Endothelial cell of umbilical vein (primary cell): ENCODE results near the gene ANKDD1A. TPM values are rescaled to one million over a fixed set of nuclear protein-coding genes. Genes with fewer than 3 reads are reported as not detected.

ENCODE experiments used
- BruUV-seq: library from RNA; stranded (reverse); fragments of 400-500 nt; replicated peaks from 2 replicates; lab custom pipeline; 2021; lab: Mats Ljungman, UMichigan
- CTCF ChIA-PET: fragments of 300-600, 350-600 bp; sonication (Branson Sonifier 250); formaldehyde crosslinking; loops from one replicate; lab custom pipeline; 2021; ENCODE audit warnings: antibody characterized with exemption, inconsistent platforms; lab: Charles Lee
- POLR2A ChIA-PET: fragments of 300-600, 350-600 bp; sonication (Branson Sonifier 250); formaldehyde crosslinking; loops from one replicate; lab custom pipeline; 2021; ENCODE audit warnings: antibody characterized with exemption, inconsistent platforms; lab: Charles Lee
- DNase-seq: peaks from one replicate; pipeline ENCODE4 v3.0.0-alpha.2; 2011; ENCODE audit warnings: low read depth, low spot score
- FAIRE-seq: peaks from 2 replicates; lab custom pipeline; 2011; peaks lifted over from hg19 to GRCh38; lab: Jason Lieb, UNC
- H2AFZ ChIP-seq: 2 replicates; pipeline ENCODE4 v1.6.0; 2012; ENCODE audit warnings: low read depth, low read length, control low read depth, inconsistent platforms
- H3K27ac ChIP-seq: 2 replicates; pipeline ENCODE4 v1.5.1; 2011; ENCODE audit warnings: low read depth, mild to moderate bottlenecking, control low read depth, low read length, moderate library complexity; ENCODE audit not compliant: insufficient read depth
- H3K27me3 ChIP-seq, 2 experiments: 2 replicates each; pipeline versions ENCODE4 v1.6.0 to v1.6.1; 2011; ENCODE audit warnings: low read length in 2 of 2, mixed read lengths in 1 of 2; ENCODE audit not compliant: control insufficient read depth in 2 of 2, insufficient read depth in 2 of 2
- H3K36me3 ChIP-seq, 2 experiments: 2 replicates in 1 of 2; 3 replicates in 1 of 2; pipeline ENCODE4 v1.5.1; 2011; ENCODE audit warnings: low read length in 2 of 2, mild to moderate bottlenecking in 1 of 2, moderate library complexity in 1 of 2; ENCODE audit not compliant: control insufficient read depth in 2 of 2, insufficient read depth in 2 of 2; ENCODE audit errors: extremely low read depth in 1 of 2
- H3K4me1 ChIP-seq: 3 replicates; pipeline ENCODE4 v1.5.1; 2011; ENCODE audit warnings: mild to moderate bottlenecking, low read length; ENCODE audit not compliant: control insufficient read depth, insufficient read depth; ENCODE audit errors: extremely low read depth
- H3K4me2 ChIP-seq: 2 replicates; pipeline ENCODE4 v1.6.1; 2011; ENCODE audit warnings: low read length, control low read depth, mixed read lengths; ENCODE audit not compliant: insufficient read depth
- H3K4me3 ChIP-seq, 3 experiments: fragments of 200-600 bp in 1 of 3; sonication (generic), shearing (Covaris generic) in 1 of 3; replicated peaks in 1 of 3; 2 replicates each; pipeline ENCODE4 v1.5.1; 2011 to 2016; ENCODE audit warnings: control low read depth in 3 of 3, low read length in 3 of 3, mild to moderate bottlenecking in 2 of 3, inconsistent platforms in 1 of 3, low read depth in 1 of 3, moderate library complexity in 1 of 3; ENCODE audit not compliant: insufficient read depth in 1 of 3
- H3K79me2 ChIP-seq: 2 replicates; pipeline ENCODE4 v1.6.0; 2012; ENCODE audit warnings: low read length, inconsistent platforms; ENCODE audit not compliant: control insufficient read depth, insufficient read depth
- H3K9ac ChIP-seq: replicated peaks from 2 replicates; pipeline ENCODE3; 2011; ENCODE audit warnings: low read length, control low read depth; ENCODE audit not compliant: insufficient read depth; ENCODE audit errors: extremely low read depth
- H3K9me1 ChIP-seq: replicated peaks from 3 replicates; pipeline ENCODE4 v1.6.0; 2011; ENCODE audit warnings: mild to moderate bottlenecking, low read length; ENCODE audit not compliant: control insufficient read depth, insufficient read depth; ENCODE audit errors: extremely low read depth
- H3K9me3 ChIP-seq: replicated peaks from 2 replicates; pipeline ENCODE4 v1.5.1; 2012; ENCODE audit warnings: low read length, inconsistent platforms; ENCODE audit not compliant: control insufficient read depth, insufficient read depth
- H4K20me1 ChIP-seq: replicated peaks from 2 replicates; pipeline ENCODE3; 2011; ENCODE audit warnings: mild to moderate bottlenecking, low read length; ENCODE audit not compliant: control insufficient read depth, insufficient read depth; ENCODE audit errors: extremely low read depth
- CTCF ChIP-seq, 2 donors: IDR thresholded peaks; 1 replicate in 1 of 2; 2 replicates in 1 of 2; pipeline ENCODE4 v1.5.1; 2011; ENCODE audit warnings: low read length in 2 of 2, mild to moderate bottlenecking in 2 of 2, moderate library complexity in 2 of 2, control low read depth in 1 of 2, inconsistent platforms in 1 of 2, low read depth in 1 of 2; ENCODE audit not compliant: insufficient read depth in 1 of 2; ENCODE audit errors: extremely low read depth in 1 of 2
- EZH2 ChIP-seq: IDR thresholded peaks from 2 replicates; pipeline ENCODE4 v1.6.1; 2012; ENCODE audit warnings: borderline replicate concordance, low read depth, mild to moderate bottlenecking, moderate library complexity, low read length, inconsistent platforms; ENCODE audit not compliant: severe bottlenecking
- FOS ChIP-seq: IDR thresholded peaks from 2 replicates; pipeline ENCODE4 v1.6.1; 2011; ENCODE audit warnings: mild to moderate bottlenecking, low read length, moderate library complexity, borderline replicate concordance; ENCODE audit not compliant: insufficient read depth
- GATA2 ChIP-seq: IDR thresholded peaks from 2 replicates; pipeline ENCODE4 v1.7.0; 2011; ENCODE audit warnings: low read depth, mild to moderate bottlenecking, moderate library complexity, mixed read lengths, low read length; ENCODE audit not compliant: insufficient read length, insufficient read depth
- JUN ChIP-seq: IDR thresholded peaks from 2 replicates; pipeline ENCODE4 v1.6.1; 2011; ENCODE audit warnings: borderline replicate concordance, low read depth; ENCODE audit not compliant: insufficient read length, insufficient read depth
- MAX ChIP-seq: IDR thresholded peaks from 2 replicates; pipeline ENCODE4 v1.6.1; 2011; ENCODE audit not compliant: insufficient read depth, insufficient read length
- MYC ChIP-seq: IDR thresholded peaks from one replicate; pipeline ENCODE4 v1.6.1; 2011; ENCODE audit warnings: mild to moderate bottlenecking, low read depth, low read length
- POLR2A ChIP-seq: IDR thresholded peaks from 2 replicates; pipeline ENCODE4 v1.6.1; 2012; ENCODE audit warnings: low read depth, mild to moderate bottlenecking, control low read depth, low read length
- POLR2AphosphoS5 ChIP-seq: IDR thresholded peaks from 2 replicates; pipeline ENCODE4 v1.6.1; 2012; ENCODE audit warnings: low read depth, mild to moderate bottlenecking, control low read depth, low read length, moderate library complexity; ENCODE audit not compliant: insufficient read depth
- dilution Hi-C: fragments of 300-500 bp; cut with MboI; formaldehyde crosslinking; loops from one replicate; pipeline ENCODE4 v1.15.0; 2019; ENCODE audit warnings: low sequenced_read_pairs; ENCODE audit not compliant: extremely low pct_ligation_motif_present
- intact Hi-C: fragments of 100-400 bp; cut with micrococcal nuclease; formaldehyde crosslinking; loops from one replicate; pipeline ENCODE4 v1.10.0; 2022
- polyA plus RNA-seq, 4 experiments: library from polyadenylated mRNA; depleted of rRNA in 3 of 4; stranded (reverse) in 3 of 4; unstranded in 1 of 4; fragments of >200 nt; gene quantifications; 2 replicates each; pipeline versions ENCODE4 v1.2.1 to v1.2.3, GENCODE V29; 2011 to 2012; ENCODE audit warnings: missing spikeins in 1 of 4
- total RNA-seq: library from RNA; stranded (reverse); gene quantifications from 2 replicates; pipeline ENCODE4 v1.2.3, GENCODE V29; 2021

Gene ANKDD1A
- total and polyA plus RNA-seq, 2 donors (not counting 3 experiments of a cell fraction or from before 2014, with no cell fraction given): 2.0 to 2.4 TPM

GRCh38 chr15:64949383-64950186 lies 37.9 kb downstream of the ANKDD1A start:
- Histone ChIP-seq H3K4me3 (no peak overlapping the region), H3K9me1 (no peaks in the 10 kb centered on the region), H3K9me3 (no peaks in the 10 kb centered on the region), H3K27ac (no peak overlapping the region), H2AFZ (no peak overlapping the region), H4K20me1 (no peaks in the 10 kb centered on the region), H3K27me3 (no peaks in the 10 kb centered on the region), H3K36me3 (no peaks in the 10 kb centered on the region), H3K9ac (no peak overlapping the region), H3K79me2 (no peaks in the 10 kb centered on the region), H3K4me2 (no peak overlapping the region), H3K4me1 (no peaks in the 10 kb centered on the region)
- dilution Hi-C loops: no loop called here
- POLR2A ChIA-PET: no interaction called here
- CTCF ChIA-PET: interaction anchor here (1.0 to 1.5 kb wide), 3 partner anchors 14 to 140 kb away, joined by 3 to 4 read pairs (median 3); no protein-coding TSS in a partner anchor
- FAIRE-seq (no peak), DNase-seq (no peak)
- no TSS peak for BruUV-seq
- TF ChIP-seq POLR2A (no peak), MAX (no peak), MYC (no peak), GATA2 (no peak), EZH2 (no peak), POLR2AphosphoS5 (no peak), FOS (no peak), JUN (no peak), CTCF (IDR thresholded peaks at IDR 0.05; ENCODE audit: extremely low read depth in 1 of 2, insufficient read depth in 1 of 2, low read depth in 1 of 2, low read length in 2 of 2) (no peak)
- intact Hi-C loops: no loop called here
